ENCODE measurements around the gene PARD6B. TPM values are rescaled to one million over a fixed set of nuclear protein-coding genes. Genes with fewer than 3 reads are reported as not detected.
A peak's percentile ranks its signal among the peaks of the same experiment; 100 is the strongest.

Gene PARD6B
- total and polyA plus RNA-seq, 2 of the 13 experiments (the other 11 are each of a cell fraction or from before 2014, with no cell fraction given): 6.9 to 22.2 TPM

DNA sequence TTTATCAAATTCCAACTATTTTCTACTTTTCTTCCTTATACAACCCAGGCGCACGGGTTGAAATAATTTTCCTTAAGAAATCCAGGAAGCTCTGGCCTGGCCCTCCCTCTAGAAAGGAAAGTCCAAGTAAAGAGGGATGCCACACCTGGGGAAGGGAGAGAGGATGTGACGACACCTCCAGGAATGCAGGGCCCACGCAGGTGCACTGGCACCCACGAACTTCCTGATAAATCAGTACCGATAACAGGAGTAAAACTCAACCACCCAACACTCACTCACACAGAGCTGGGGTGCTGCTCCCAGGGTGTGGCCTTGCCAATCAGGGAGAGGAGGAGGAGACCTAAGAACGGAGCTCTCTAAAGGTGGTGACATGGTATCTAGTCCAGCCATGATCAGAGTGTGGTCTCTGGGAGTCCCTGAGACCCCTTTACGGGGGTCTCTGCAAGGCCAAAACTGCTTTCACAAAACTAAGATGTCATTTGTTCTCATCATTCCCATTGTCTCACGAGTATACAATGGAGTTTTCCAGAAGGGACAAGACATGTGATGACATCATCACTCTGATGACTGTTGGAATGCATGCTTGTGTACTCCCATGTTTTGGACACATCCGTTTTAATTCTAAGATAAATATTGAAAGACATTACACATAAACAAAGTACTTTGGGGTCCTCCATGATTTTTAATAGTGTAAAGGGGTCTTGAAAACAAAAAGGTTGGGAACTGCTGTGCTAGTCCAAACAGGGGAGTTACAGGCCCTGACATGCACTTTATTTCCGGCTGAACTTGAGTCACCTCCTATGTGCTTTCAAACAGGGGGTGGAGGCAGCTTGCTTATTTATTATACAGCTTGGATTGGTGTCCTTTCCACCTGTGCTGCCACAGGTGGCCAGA, 2.2 kb upstream of the PARD6B start (continued):
- TF ChIP-seq SIX1 (CRISPR knock-in tag; IDR thresholded peaks at IDR 0.05; ENCODE audit: borderline replicate concordance) (no peak), HMGA1 (CRISPR knock-in tag; conservative IDR thresholded peaks at IDR 0.05) (no peak), FIP1L1 (IDR thresholded peaks at IDR 0.05; ENCODE audit: borderline replicate concordance, insufficient read depth, low read depth, low read length) (no peak), GATA4 (IDR thresholded peaks at IDR 0.05; ENCODE audit: borderline replicate concordance, low read depth) (no peak), ZNF839 (CRISPR knock-in tag; IDR thresholded peaks at IDR 0.05; ENCODE audit: borderline replicate concordance) (no peak), NFYC (CRISPR knock-in tag; IDR thresholded peaks at IDR 0.05) (no peak), CHD4 (IDR thresholded peaks at IDR 0.05; ENCODE audit: borderline replicate concordance, low read length) (no peak), STAT5B (CRISPR knock-in tag; IDR thresholded peaks at IDR 0.05) (no peak), CEBPG (CRISPR knock-in tag; IDR thresholded peaks at IDR 0.05) (peak; percentile 49; the same call in 1 of the 2 replicates), NKX3-1 (CRISPR knock-in tag; IDR thresholded peaks at IDR 0.05) (no peak), NFKBIZ (CRISPR knock-in tag; IDR thresholded peaks at IDR 0.05) (peak; percentile 37; the same call in 1 of the 2 replicates), RELA (CRISPR knock-in tag; IDR thresholded peaks at IDR 0.05) (no peak), SSRP1 (CRISPR knock-in tag; IDR thresholded peaks at IDR 0.05) (peak; percentile 91; the same call in 1 of the 2 replicates), ZNF547 (CRISPR knock-in tag; IDR thresholded peaks at IDR 0.05) (no peak), ATM (IDR thresholded peaks at IDR 0.05; ENCODE audit: borderline replicate concordance) (no peak)
- TF ChIP-seq, protein P1, sequence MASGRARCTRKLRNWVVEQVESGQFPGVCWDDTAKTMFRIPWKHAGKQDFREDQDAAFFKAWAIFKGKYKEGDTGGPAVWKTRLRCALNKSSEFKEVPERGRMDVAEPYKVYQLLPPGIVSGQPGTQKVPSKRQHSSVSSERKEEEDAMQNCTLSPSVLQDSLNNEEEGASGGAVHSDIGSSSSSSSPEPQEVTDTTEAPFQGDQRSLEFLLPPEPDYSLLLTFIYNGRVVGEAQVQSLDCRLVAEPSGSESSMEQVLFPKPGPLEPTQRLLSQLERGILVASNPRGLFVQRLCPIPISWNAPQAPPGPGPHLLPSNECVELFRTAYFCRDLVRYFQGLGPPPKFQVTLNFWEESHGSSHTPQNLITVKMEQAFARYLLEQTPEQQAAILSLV (CRISPR knock-in tag; IDR thresholded peaks at IDR 0.05; ENCODE audit: borderline replicate concordance): peak; percentile 74; the same call in 1 of the 2 replicates
- TF ChIP-seq, protein P2, sequence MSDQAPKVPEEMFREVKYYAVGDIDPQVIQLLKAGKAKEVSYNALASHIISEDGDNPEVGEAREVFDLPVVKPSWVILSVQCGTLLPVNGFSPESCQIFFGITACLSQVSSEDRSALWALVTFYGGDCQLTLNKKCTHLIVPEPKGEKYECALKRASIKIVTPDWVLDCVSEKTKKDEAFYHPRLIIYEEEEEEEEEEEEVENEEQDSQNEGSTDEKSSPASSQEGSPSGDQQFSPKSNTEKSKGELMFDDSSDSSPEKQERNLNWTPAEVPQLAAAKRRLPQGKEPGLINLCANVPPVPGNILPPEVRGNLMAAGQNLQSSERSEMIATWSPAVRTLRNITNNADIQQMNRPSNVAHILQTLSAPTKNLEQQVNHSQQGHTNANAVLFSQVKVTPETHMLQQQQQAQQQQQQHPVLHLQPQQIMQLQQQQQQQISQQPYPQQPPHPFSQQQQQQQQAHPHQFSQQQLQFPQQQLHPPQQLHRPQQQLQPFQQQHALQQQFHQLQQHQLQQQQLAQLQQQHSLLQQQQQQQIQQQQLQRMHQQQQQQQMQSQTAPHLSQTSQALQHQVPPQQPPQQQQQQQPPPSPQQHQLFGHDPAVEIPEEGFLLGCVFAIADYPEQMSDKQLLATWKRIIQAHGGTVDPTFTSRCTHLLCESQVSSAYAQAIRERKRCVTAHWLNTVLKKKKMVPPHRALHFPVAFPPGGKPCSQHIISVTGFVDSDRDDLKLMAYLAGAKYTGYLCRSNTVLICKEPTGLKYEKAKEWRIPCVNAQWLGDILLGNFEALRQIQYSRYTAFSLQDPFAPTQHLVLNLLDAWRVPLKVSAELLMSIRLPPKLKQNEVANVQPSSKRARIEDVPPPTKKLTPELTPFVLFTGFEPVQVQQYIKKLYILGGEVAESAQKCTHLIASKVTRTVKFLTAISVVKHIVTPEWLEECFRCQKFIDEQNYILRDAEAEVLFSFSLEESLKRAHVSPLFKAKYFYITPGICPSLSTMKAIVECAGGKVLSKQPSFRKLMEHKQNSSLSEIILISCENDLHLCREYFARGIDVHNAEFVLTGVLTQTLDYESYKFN (CRISPR knock-in tag; conservative IDR thresholded peaks at IDR 0.05): peak; percentile 44
- TF ChIP-seq, protein P3, sequence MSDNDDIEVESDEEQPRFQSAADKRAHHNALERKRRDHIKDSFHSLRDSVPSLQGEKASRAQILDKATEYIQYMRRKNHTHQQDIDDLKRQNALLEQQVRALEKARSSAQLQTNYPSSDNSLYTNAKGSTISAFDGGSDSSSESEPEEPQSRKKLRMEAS (IDR thresholded peaks at IDR 0.05): 0 out of 2 replicates have a peak, but pooled peaks have one; percentile 20
- TF ChIP-seq, protein P4, sequence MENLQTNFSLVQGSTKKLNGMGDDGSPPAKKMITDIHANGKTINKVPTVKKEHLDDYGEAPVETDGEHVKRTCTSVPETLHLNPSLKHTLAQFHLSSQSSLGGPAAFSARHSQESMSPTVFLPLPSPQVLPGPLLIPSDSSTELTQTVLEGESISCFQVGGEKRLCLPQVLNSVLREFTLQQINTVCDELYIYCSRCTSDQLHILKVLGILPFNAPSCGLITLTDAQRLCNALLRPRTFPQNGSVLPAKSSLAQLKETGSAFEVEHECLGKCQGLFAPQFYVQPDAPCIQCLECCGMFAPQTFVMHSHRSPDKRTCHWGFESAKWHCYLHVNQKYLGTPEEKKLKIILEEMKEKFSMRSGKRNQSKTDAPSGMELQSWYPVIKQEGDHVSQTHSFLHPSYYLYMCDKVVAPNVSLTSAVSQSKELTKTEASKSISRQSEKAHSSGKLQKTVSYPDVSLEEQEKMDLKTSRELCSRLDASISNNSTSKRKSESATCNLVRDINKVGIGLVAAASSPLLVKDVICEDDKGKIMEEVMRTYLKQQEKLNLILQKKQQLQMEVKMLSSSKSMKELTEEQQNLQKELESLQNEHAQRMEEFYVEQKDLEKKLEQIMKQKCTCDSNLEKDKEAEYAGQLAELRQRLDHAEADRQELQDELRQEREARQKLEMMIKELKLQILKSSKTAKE (CRISPR knock-in tag; IDR thresholded peaks at IDR 0.05; ENCODE audit: borderline replicate concordance): no peak

Data from HepG2 (cell line).